K562 (cell line): Measurements from ENCODE around the gene PIP4K2C. TPM values are rescaled to one million over a fixed set of nuclear protein-coding genes. Genes with fewer than 3 reads are reported as not detected.

Experiments
- ATAC-seq: fragments of 200-7000 bp; cut with Tn5 transposase; 3 replicates; pipeline ENCODE4 v1.9.1; 2020; ENCODE audit warnings: moderate library complexity
- BruUV-seq: library from RNA; stranded (reverse); fragments of 400-500 nt; replicated peaks from 2 replicates; lab custom pipeline; 2021; lab: Mats Ljungman, UMichigan
- CTCF ChIA-PET: fragments of 300-600 bp; formaldehyde crosslinking; extraction: SDS; loops from one replicate; lab custom pipeline; 2021; ENCODE audit warnings: low intra/inter-chr PET ratio; lab: Yijun Ruan, JAX
- POLR2A ChIA-PET: fragments of 300-600, 350-650 bp; sonication (Branson Sonifier 250); formaldehyde crosslinking; extraction: SDS; loops from one replicate; lab custom pipeline; 2021; ENCODE audit warnings: antibody characterized with exemption, inconsistent platforms; lab: Yijun Ruan, JAX
- DNase-seq, 4 experiments: peaks; one replicate each; pipeline versions ENCODE4 v3.0.0 to v3.0.0-alpha.2; 2011 to 2018; ENCODE audit warnings: low spot score in 3 of 4, mixed read lengths in 3 of 4; ENCODE audit errors: extremely low read depth in 1 of 4
- FAIRE-seq: peaks from 2 replicates; lab custom pipeline; 2011; peaks lifted over from hg19 to GRCh38; lab: Jason Lieb, UNC
- H2AFZ ChIP-seq: 2 replicates; pipeline ENCODE4 v1.6.0; 2011; ENCODE audit warnings: low read depth, low read length, control low read depth, inconsistent platforms
- H3K27ac ChIP-seq: fragments of 200-600 bp; 3 replicates; pipeline ENCODE4 v1.8.0; 2011; ENCODE audit warnings: low read depth, mild to moderate bottlenecking, control low read depth, inconsistent platforms, low read length, moderate library complexity, mixed read lengths; ENCODE audit errors: extremely low read depth
- H3K27me3 ChIP-seq, 2 experiments: fragments of 300-600 bp in 1 of 2; 2 replicates in 1 of 2; 3 replicates in 1 of 2; pipeline versions ENCODE4 v1.6.0 to v1.8.0; 2011; ENCODE audit warnings: inconsistent platforms in 2 of 2, low read length in 2 of 2, mild to moderate bottlenecking in 1 of 2, mixed read lengths in 1 of 2, moderate library complexity in 1 of 2; ENCODE audit not compliant: control insufficient read depth in 2 of 2, insufficient read depth in 2 of 2
- H3K36me3 ChIP-seq: fragments of 300-600 bp; 3 replicates; pipeline ENCODE4 v1.8.0; 2011; ENCODE audit warnings: mild to moderate bottlenecking, low read length, inconsistent platforms; ENCODE audit not compliant: control insufficient read depth, insufficient read depth
- H3K4me1 ChIP-seq, 2 experiments: fragments of 200-600 bp in 1 of 2; replicated peaks in 1 of 2; 2 replicates in 1 of 2; 3 replicates in 1 of 2; pipeline versions ENCODE4 v1.5.1 to v1.8.0; 2011; ENCODE audit warnings: inconsistent platforms in 2 of 2, low read length in 2 of 2, mild to moderate bottlenecking in 1 of 2, mixed read lengths in 1 of 2, moderate library complexity in 1 of 2; ENCODE audit not compliant: control insufficient read depth in 2 of 2, insufficient read depth in 2 of 2
- H3K4me2 ChIP-seq: 2 replicates; pipeline ENCODE4 v1.6.1; 2011; ENCODE audit warnings: low read length, control low read depth, inconsistent platforms, mixed read lengths; ENCODE audit not compliant: insufficient read depth
- H3K4me3 ChIP-seq: fragments of 200-600 bp; sonication (generic), shearing (Covaris generic); 2 replicates; pipeline ENCODE4 v1.5.1; 2016; ENCODE audit warnings: control low read depth, inconsistent platforms
- H3K79me2 ChIP-seq: fragments of 200-600 bp; 3 replicates; pipeline ENCODE4 v1.8.0; 2011; ENCODE audit warnings: low read length, inconsistent platforms; ENCODE audit not compliant: control insufficient read depth, insufficient read depth
- H3K9ac ChIP-seq, 2 experiments: 2 replicates each; pipeline versions ENCODE4 v1.6.0 to v1.6.1; 2011; ENCODE audit warnings: low read depth in 2 of 2, low read length in 2 of 2, control low read depth in 1 of 2, inconsistent platforms in 1 of 2, mild to moderate bottlenecking in 1 of 2, mixed read lengths in 1 of 2; ENCODE audit not compliant: insufficient read depth in 1 of 2
- H3K9me1 ChIP-seq: one replicate; pipeline ENCODE4 v1.6.0; 2011; ENCODE audit warnings: inconsistent platforms, mild to moderate bottlenecking, low read length, moderate library complexity; ENCODE audit not compliant: control insufficient read depth, insufficient read depth
- H3K9me3 ChIP-seq: replicated peaks from 2 replicates; pipeline ENCODE4 v1.5.1; 2011; ENCODE audit warnings: low read depth, low read length, inconsistent platforms; ENCODE audit not compliant: control insufficient read depth, insufficient read depth
- H4K20me1 ChIP-seq: replicated peaks from 2 replicates; pipeline ENCODE4 v1.6.1; 2011; ENCODE audit warnings: low read length, inconsistent platforms, mixed read lengths; ENCODE audit not compliant: control insufficient read depth, insufficient read depth
- ETS1 ChIP-seq: conservative IDR thresholded peaks from 2 replicates; pipeline ENCODE4 v1.6.1; 2011; ENCODE audit warnings: low read depth, mild to moderate bottlenecking, low read length; ENCODE audit not compliant: control insufficient read depth
- ZBTB49 ChIP-seq: sonication (generic); formaldehyde crosslinking; IDR thresholded peaks from 2 replicates; pipeline ENCODE4 v1.8.0; 2022; ENCODE audit warnings: missing genetic modification reagents, mild to moderate bottlenecking, borderline replicate concordance
- ZNF431 ChIP-seq: sonication (generic); formaldehyde crosslinking; IDR thresholded peaks from 2 replicates; pipeline ENCODE4 v1.8.0; 2022; ENCODE audit warnings: mild to moderate bottlenecking, missing genetic modification reagents
- ZNF699 ChIP-seq: fragments of 250-450 bp; sonication (Bioruptor Pico); IDR thresholded peaks from 2 replicates; pipeline ENCODE4 v1.8.0; 2021; ENCODE audit warnings: mild to moderate bottlenecking, moderate library complexity; ENCODE audit not compliant: insufficient replicate concordance
- WGBS: fragments of 100-300 bp; shearing (Covaris generic); methylation state at CpG from one replicate; pipeline ENCODE4 v1.1.6; 2016; ENCODE audit warnings: low coverage, mixed read lengths; ENCODE audit not compliant: insufficient coverage; ENCODE audit errors: missing lambda C conversion rate; 5-methylcytosine and 5-hydroxymethylcytosine counted together
- in situ Hi-C: fragments of 300-500 bp; cut with MboI; formaldehyde crosslinking; loops from 4 replicates; pipeline ENCODE4 v1.15.0; 2018; ENCODE audit warnings: inconsistent platforms, mixed read lengths
- intact Hi-C: fragments of 100-400 bp; cut with micrococcal nuclease; formaldehyde crosslinking; loops from 2 replicates; pipeline ENCODE4 v1.14.2; 2022
- polyA plus RNA-seq, 8 experiments: library from polyadenylated mRNA; depleted of rRNA in 4 of 8; stranded (reverse) in 5 of 8; unstranded in 3 of 8; fragments of >200 nt; fragmentation: Nextera tagmentation in 2 of 8; fragmentation: Illumina TruSeq in 1 of 8; extraction: Ambion mirVana in 2 of 8; extraction: Trizol in 1 of 8; gene quantifications; 2 replicates each; pipeline versions ENCODE4 v1.2.1 to v1.2.3, GENCODE V29; 2011 to 2014; ENCODE audit warnings: inconsistent platforms in 1 of 8, missing spikeins in 1 of 8
- total RNA-seq, 7 experiments: library from RNA; depleted of rRNA in 6 of 7; stranded (reverse); fragments of >200 nt in 6 of 7; fragmentation: Illumina TruSeq in 2 of 7; extraction: Trizol in 2 of 7; gene quantifications; 2 replicates each; pipeline versions ENCODE4 v1.2.1 to v1.2.3, GENCODE V29; 2011 to 2021; ENCODE audit warnings: low replicate concordance in 1 of 7

The PIP4K2C gene
- total and polyA plus RNA-seq, 9 of the 15 experiments (the other 6 are each of a cell fraction or from before 2014, with no cell fraction given), result 9.0 to 41.4 (median 18.3) TPM

- intact Hi-C loops (no loop called here), in situ Hi-C loops (loop anchor here (5.0 kb wide), 2 partner anchors 66 to 106 kb away; partner anchors contain the start of gene OS9)
- Histone ChIP-seq H3K79me2 (no peaks in the 10 kb centered on the region), H4K20me1 (no peaks in the 10 kb centered on the region), H3K9me1 (no peaks in the 10 kb centered on the region), H3K27me3 (no peaks in the 10 kb centered on the region), H3K9me3 (no peaks in the 10 kb centered on the region), H3K27ac (no peak overlapping the region), H3K36me3 (peaks cover 46% of the 10 kb centered on the region; the same call in 2 of the 3 replicates), H3K4me2 (no peak overlapping the region), H3K4me1 (peaks cover 18 to 30% of the 10 kb centered on the region in 2 experiments), H2AFZ (no peak overlapping the region), H3K9ac (no peak overlapping the region), H3K4me3 (no peak overlapping the region)
- BruUV-seq, result no TSS peak
- POLR2A ChIA-PET, result no interaction called here
- FAIRE-seq (no peak), DNase-seq (no peak), ATAC-seq (no peak)
- WGBS, result 81% methylated on average over 12 of the region's 13 CpGs
- no peak for TF ChIP-seq ZNF699
- no peak for TF ChIP-seq ZNF431 (CRISPR knock-in tag)
- no peak for TF ChIP-seq ZBTB49 (CRISPR knock-in tag)
- TF ChIP-seq ETS1, result no peak
- CTCF ChIA-PET, result no interaction called here
Measured at GRCh38 chr12:57626111-57626920, 35.3 kb downstream of the PIP4K2C start.
